ENCODE results near the gene INTS14.

GRCh38 chr15:65630760-65631159 is 19.8 kb upstream of the INTS14 start:
- no peak for TF ChIP-seq CTCF (IDR thresholded peaks at IDR 0.05)
- TF ChIP-seq POLR2A (IDR thresholded peaks at IDR 0.05) = no peak
